Adrenal gland (tissue), 12 donors: ENCODE measurements around the gene AP4E1. TPM values are rescaled to one million over a fixed set of nuclear protein-coding genes. Genes with fewer than 3 reads are reported as not detected.

Experiments used
- DNase-seq, 7 donors: peaks; one replicate each; pipeline ENCODE4 v3.0.0-alpha.2; 2019 to 2020
- H3K27ac ChIP-seq, 5 donors: fragments of 200-600 bp; sonication (generic) in 4 of 5; 1 replicate in 3 of 5; 2 replicates in 2 of 5; pipeline versions ENCODE4 v1.5.1 to v1.8.0; 2016 to 2020; ENCODE audit warnings: mild to moderate bottlenecking in 1 of 5
- H3K27me3 ChIP-seq: fragments of 200-600 bp; 2 replicates; pipeline ENCODE4 v1.8.0; 2021
- H3K36me3 ChIP-seq, 2 donors: fragments of 200-600 bp; replicated peaks in 1 of 2; 1 replicate in 1 of 2; 2 replicates in 1 of 2; pipeline versions ENCODE4 v1.5.1 to v1.8.0; 2018 to 2022
- H3K4me1 ChIP-seq, 2 donors: fragments of 200-600 bp; replicated peaks in 1 of 2; 1 replicate in 1 of 2; 2 replicates in 1 of 2; pipeline versions ENCODE4 v1.5.1 to v1.8.0; 2018 to 2021
- H3K4me3 ChIP-seq, 4 donors: fragments of 200-600 bp; sonication (generic) in 3 of 4; one replicate each; pipeline ENCODE4 v1.5.1; 2016 to 2018
- H3K9me3 ChIP-seq, 3 donors: fragments of 200-600 bp; sonication (generic) in 1 of 3; replicated peaks in 1 of 3; 1 replicate in 2 of 3; 2 replicates in 1 of 3; pipeline versions ENCODE4 v1.5.1 to v1.8.0; 2016 to 2021
- POLR2A ChIP-seq, 2 donors: fragments of 450-650 bp; IDR thresholded peaks; one replicate each; pipeline ENCODE4 v1.6.1; 2017; ENCODE audit warnings: antibody characterized with exemption in 2 of 2, mild to moderate bottlenecking in 2 of 2, moderate library complexity in 1 of 2
- WGBS, 4 donors: extraction: QIAGEN DNeasy Blood & Tissue Kit in 2 of 4; methylation state at CpG; one replicate each; pipeline versions ENCODE4 v1.1.5 to v1.1.7; 2013 to 2017; 5-methylcytosine and 5-hydroxymethylcytosine counted together
- intact Hi-C, 2 donors: fragments of 100-400 bp; cut with DNase I; formaldehyde crosslinking; loops; one replicate each; pipeline versions ENCODE4 v1.14.1 to v1.15.0; 2022 to 2023
- polyA plus RNA-seq, 3 donors: library from polyadenylated mRNA; stranded (reverse); fragments of 200-250 nt in 2 of 3; fragments of 350-450 nt in 1 of 3; fragmentation: Illumina TruSeq in 1 of 3; extraction: RNeasy Lipid Tissue Mini Kit (QIAGEN cat#74804) in 1 of 3; gene quantifications; one replicate each; pipeline ENCODE4 v1.2.3, GENCODE V29; 2013 to 2014
- total RNA-seq, 9 donors: library from RNA; depleted of rRNA in 4 of 9; stranded (reverse); fragments of >200 nt in 4 of 9; fragments of 120-200 nt in 1 of 9; fragmentation: NEBNext Ultra II Directional in 1 of 9; extraction: Animal tissue kit (Norgen Biotek cat#: 25700) in 1 of 9; gene quantifications; one replicate each; pipeline versions ENCODE4 v1.1.0 to v1.2.4, GENCODE V29; 2013 to 2023
- TF ChIP-seq, protein P1 (sequence below), 6 experiments: fragments of 450-650 bp in 4 of 6; fragments of 200-600 bp in 2 of 6; sonication (generic) in 1 of 6; IDR thresholded peaks; 1 replicate in 5 of 6; 2 replicates in 1 of 6; pipeline versions ENCODE4 v1.5.1 to v1.8.0; 2016 to 2021; ENCODE audit warnings: antibody characterized with exemption in 6 of 6, mild to moderate bottlenecking in 2 of 6, moderate library complexity in 1 of 6
- donor health status: healthy with polysubstance abuse.
- donor health status: Bipolar disorder and iron deficiency.
- donor health status: DM: yes; HTN: yes; CAD: no.
- donor health status: DM: no; HTN: no; CAD: no.
- donor health status: DM: no; HTN: no; CAD: no.
- donor health status: DM: yes; HTN: yes; CAD: no.

Gene AP4E1
- total and polyA plus RNA-seq, 12 donors, result 2.0 to 23.0 (median 9.5) TPM

DNA sequence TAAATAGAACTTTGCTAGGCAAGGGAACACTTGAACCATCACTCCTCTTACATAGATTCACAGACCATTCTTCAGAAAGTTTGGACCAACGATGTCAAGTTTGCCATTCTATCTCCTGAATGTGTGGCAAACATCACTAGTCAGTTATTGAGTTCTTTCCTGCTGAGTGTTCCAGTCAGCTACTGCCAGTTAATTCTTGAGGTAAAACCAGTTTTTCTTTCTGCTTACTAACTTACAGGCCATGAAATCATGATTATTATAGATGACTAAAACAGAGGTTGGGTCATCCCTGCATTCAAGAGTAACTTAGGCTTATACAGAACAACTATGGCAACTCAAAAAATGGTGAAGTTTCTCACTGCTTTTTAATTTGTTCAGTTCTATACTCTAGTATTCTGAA, 88.2 kb downstream of the AP4E1 start:
- intact Hi-C loops, result no loop called here
- Histone ChIP-seq H3K4me3 (no peak overlapping the region), H3K9me3 (no peaks in the 10 kb centered on the region), H3K36me3 (peaks cover 0 to 9% of the 10 kb centered on the region in 2 donors), H3K27me3 (no peaks in the 10 kb centered on the region), H3K27ac (no peak overlapping the region), H3K4me1 (no peaks in the 10 kb centered on the region)
- TF ChIP-seq, protein P1, sequence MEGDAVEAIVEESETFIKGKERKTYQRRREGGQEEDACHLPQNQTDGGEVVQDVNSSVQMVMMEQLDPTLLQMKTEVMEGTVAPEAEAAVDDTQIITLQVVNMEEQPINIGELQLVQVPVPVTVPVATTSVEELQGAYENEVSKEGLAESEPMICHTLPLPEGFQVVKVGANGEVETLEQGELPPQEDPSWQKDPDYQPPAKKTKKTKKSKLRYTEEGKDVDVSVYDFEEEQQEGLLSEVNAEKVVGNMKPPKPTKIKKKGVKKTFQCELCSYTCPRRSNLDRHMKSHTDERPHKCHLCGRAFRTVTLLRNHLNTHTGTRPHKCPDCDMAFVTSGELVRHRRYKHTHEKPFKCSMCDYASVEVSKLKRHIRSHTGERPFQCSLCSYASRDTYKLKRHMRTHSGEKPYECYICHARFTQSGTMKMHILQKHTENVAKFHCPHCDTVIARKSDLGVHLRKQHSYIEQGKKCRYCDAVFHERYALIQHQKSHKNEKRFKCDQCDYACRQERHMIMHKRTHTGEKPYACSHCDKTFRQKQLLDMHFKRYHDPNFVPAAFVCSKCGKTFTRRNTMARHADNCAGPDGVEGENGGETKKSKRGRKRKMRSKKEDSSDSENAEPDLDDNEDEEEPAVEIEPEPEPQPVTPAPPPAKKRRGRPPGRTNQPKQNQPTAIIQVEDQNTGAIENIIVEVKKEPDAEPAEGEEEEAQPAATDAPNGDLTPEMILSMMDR (IDR thresholded peaks at IDR 0.05), result no peak
- no peak for TF ChIP-seq POLR2A (IDR thresholded peaks at IDR 0.05)
- no peak for DNase-seq
- 92 to 100% (median 98%) methylated on average over 1 of the region's 1 CpG for WGBS, 4 donors

DNA sequence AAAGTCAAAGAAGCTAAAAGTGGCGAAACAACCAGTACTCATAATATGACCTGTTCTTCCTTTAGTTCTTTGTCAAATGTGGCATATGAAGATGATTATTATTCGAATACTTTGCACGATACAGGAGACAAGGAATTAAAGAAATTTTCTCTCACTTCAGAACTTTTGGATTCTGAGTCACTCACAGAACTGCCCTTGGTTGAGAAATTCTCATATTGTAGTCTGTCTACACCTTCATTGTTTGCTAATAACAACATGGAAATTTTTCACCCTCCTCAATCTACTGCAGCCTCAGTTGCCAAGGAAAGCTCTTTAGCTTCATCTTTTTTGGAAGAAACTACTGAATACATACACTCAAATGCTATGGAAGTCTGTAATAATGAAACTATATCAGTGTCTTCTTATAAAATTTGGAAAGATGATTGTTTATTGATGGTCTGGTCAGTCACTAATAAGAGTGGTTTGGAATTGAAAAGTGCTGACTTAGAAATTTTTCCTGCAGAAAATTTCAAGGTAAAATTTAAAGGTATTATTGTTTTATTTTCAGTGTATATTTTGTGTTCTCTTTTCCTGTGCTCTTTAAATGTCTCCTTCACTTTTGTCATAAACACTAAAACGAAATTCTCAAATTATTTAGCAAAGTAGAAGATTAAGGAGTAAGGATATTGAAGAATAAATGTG, 89.0 kb downstream of the AP4E1 start:
- H3K36me3 ChIP-seq, result peaks cover 0 to 10% of the 10 kb centered on the region in 2 donors

DNA sequence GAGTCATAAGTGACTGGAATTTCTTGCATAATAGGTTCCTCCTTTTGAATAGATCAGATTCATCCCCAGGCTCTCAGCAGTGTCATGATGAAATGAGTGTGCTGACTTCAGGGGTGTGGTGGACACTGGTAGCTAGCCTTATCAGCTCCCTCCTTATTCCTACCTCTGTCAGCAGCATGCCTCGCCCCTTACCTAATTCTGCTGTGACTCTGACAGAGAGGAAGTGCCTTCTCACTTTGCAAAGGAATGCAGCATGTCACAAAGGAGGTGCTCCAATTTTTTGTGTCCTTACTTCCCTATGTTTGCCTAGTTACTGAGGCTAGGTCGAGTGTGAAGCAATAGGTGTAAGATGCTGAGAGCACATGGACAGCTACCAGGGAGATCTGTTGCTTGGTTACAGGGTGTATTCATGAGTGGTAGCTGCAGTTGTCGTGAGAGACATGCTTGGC, 95.6 kb downstream of the AP4E1 start:
- H3K27me3 ChIP-seq, result no peaks in the 10 kb centered on the region
- H3K4me1 ChIP-seq, result no peaks in the 10 kb centered on the region
- 79 to 94% (median 81%) methylated on average over 3 of the region's 3 CpGs for WGBS, 4 donors
- H3K9me3 ChIP-seq, result no peaks in the 10 kb centered on the region
- H3K36me3 ChIP-seq, result peaks cover 0 to 10% of the 10 kb centered on the region in 2 donors
- intact Hi-C loops, result no loop called here
- H3K27ac ChIP-seq, result no peak overlapping the region
- TF ChIP-seq, protein P1 (IDR thresholded peaks at IDR 0.05), result no peak
- no peak for TF ChIP-seq POLR2A (IDR thresholded peaks at IDR 0.05)
- H3K4me3 ChIP-seq, result no peak overlapping the region
- DNase-seq, result no peak

More for the DNA sequence above, 89.0 kb downstream of the AP4E1 start:
- intact Hi-C loops, result no loop called here
- Histone ChIP-seq H3K9me3 (no peaks in the 10 kb centered on the region), H3K27me3 (no peaks in the 10 kb centered on the region), H3K4me3 (no peak overlapping the region), H3K27ac (no peak overlapping the region), H3K4me1 (no peaks in the 10 kb centered on the region)
- TF ChIP-seq POLR2A (IDR thresholded peaks at IDR 0.05), result no peak
- TF ChIP-seq, protein P1 (IDR thresholded peaks at IDR 0.05), result no peak
- DNase-seq, result no peak
- 88 to 96% (median 95%) methylated on average over 4 of the region's 4 CpGs for WGBS, 4 donors

DNA sequence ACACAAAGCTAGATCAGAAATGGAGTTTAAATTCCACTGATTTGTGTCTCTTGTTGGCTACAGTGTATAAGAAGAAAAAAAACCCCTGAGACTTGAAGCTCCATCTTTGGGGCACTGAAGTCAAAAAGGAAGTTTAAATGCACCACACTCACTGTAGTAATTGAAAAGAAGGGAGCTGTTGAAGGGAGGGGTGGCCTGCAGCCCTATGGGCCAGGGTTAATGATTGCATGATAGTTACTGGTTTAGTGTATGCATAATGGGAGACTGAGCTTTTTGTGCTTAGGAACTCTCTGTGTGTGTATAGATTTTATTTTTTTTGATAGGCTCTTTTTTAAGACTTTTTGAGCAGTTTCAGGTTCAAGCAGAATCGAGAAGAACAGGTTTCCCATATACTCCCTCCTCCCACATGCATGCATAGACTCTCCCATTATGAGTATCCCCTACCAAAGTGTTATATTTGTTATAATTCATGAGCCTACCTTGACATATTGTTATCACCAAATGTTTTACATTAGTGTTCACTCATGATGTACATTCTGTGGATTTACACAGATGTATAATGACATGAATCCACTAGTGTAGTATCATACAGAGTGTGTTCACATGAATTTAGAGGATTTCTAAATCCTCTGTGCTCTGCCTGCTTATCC, 98.0 kb downstream of the AP4E1 start:
- Histone ChIP-seq H3K9me3 (no peaks in the 10 kb centered on the region), H3K27me3 (no peaks in the 10 kb centered on the region), H3K4me1 (no peaks in the 10 kb centered on the region), H3K27ac (no peak overlapping the region), H3K36me3 (peaks cover 0 to 3% of the 10 kb centered on the region in 2 donors), H3K4me3 (no peak overlapping the region)
- intact Hi-C loops, result no loop called here
- DNase-seq, result no peak
- TF ChIP-seq, protein P1 (IDR thresholded peaks at IDR 0.05), result no peak
- no peak for TF ChIP-seq POLR2A (IDR thresholded peaks at IDR 0.05)
- WGBS, 4 donors, result 92 to 96% (median 93%) methylated on average over 1 of the region's 1 CpG
